ENCODE measurements around the gene WNT7A. TPM values are rescaled to one million over a fixed set of nuclear protein-coding genes. Genes with fewer than 3 reads are reported as not detected.
A peak's percentile ranks its signal among the peaks of the same experiment; 100 is the strongest.

The WNT7A gene
- total RNA-seq, 1 experiment from 2014 or later = not detected

DNA sequence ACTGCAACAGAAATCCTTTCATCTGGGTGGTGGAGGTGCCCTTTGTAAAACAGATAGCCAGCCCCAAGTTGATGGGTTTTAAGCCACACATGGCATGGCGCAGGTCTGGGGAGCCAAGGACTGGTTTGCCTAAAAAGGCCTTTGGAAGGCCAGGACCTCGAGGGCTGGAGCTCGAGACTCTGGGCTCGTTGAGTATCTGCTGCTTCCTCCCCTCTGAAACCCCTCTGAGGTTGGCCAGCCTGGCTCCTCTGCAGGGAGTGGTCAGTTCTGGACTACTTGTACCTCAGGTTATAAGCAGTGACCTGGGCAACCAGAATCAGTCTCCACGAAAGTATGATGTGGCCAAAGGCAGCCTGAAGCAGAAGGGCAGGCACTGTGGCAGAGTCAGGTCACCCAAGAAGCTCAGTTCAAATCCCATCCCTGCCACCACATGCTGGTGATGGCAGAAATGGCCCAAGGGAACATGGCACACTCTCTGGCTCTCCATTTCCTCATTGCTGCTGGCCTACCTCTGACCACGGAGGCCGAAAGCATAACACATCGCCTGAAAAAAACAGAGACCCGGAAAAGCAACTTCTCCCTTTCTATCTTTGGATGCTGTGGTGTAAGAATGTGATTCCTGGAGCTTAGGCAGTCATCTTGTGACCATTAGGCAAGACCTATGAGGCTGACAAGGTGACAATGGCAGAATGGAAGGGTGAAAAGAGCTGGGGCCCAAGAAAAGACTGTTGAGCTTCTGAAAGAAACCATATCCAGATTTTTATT lies 51.2 kb downstream of the WNT7A start:
- DNase-seq (ENCODE audit: low spot score) = no peak

DNA sequence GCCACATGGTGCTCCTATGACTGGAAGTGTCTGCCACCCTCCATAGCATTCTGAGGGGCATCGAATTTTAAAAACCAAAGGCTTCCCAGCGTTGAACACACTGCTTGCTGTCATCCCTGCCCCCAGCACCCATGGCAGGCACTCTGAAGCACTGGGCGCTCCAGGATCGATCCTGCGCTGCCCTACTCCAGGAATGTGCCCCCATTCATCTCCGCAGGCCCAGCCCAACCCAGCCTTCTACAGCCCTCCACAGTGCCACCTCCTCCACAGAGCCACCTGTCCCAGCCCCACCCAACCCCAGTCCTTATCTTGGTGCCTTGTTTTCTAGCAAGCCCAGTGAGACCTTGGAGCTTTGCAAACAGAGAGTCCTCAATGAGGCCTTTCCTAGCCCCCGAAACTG lies 52.2 kb downstream of the WNT7A start:
- DNase-seq (ENCODE audit: low spot score) = no peak

GRCh38 chr3:13827256-13827655 lies 52.6 kb downstream of the WNT7A start:
- no peak for DNase-seq (ENCODE audit: low spot score)

GRCh38 chr3:13826672-13827071 lies 53.2 kb downstream of the WNT7A start:
- no peak for DNase-seq (ENCODE audit: low spot score)

DNA sequence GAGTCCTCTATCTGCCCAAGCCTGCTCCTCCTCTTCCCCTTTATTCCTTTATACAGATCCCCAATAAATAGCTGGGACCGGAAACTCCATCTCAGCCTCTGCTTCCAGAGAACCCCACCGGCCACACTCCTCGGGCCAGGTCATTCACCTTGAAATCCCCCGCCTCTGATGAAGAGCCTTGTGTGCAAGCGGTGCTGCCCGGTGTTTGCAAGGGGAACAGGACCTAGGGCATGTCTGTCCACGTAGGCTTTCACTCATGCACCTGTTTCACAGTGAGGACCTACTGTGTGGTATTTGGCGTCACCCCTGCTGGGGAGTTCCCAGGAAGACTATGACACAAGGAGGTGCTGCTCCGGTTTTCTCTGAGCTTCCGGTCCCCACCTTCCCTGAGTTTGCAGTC lies 54.0 kb downstream of the WNT7A start:
- DNase-seq (ENCODE audit: low spot score) = no peak

DNA sequence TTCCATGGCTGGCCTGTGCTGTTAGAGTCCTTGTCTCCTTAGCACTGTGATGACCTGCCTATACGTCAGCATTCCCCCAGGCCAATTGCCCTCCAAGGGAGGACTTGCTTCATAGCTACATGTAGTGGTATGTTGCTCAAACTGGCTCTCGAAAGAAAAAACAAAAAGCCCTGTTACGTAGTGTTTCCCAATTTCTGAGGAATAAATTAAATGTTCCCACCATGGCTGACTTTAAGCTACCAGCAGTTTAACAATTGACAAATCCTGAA lies 54.6 kb downstream of the WNT7A start:
- no peak for DNase-seq (ENCODE audit: low spot score)

- DNase-seq (ENCODE audit: low spot score) = no peak
Observed at GRCh38 chr3:13824521-13825310, 55.2 kb downstream of the WNT7A start.

GRCh38 chr3:13823692-13824091 lies 56.2 kb downstream of the WNT7A start:
- no peak for DNase-seq (ENCODE audit: low spot score)

DNA sequence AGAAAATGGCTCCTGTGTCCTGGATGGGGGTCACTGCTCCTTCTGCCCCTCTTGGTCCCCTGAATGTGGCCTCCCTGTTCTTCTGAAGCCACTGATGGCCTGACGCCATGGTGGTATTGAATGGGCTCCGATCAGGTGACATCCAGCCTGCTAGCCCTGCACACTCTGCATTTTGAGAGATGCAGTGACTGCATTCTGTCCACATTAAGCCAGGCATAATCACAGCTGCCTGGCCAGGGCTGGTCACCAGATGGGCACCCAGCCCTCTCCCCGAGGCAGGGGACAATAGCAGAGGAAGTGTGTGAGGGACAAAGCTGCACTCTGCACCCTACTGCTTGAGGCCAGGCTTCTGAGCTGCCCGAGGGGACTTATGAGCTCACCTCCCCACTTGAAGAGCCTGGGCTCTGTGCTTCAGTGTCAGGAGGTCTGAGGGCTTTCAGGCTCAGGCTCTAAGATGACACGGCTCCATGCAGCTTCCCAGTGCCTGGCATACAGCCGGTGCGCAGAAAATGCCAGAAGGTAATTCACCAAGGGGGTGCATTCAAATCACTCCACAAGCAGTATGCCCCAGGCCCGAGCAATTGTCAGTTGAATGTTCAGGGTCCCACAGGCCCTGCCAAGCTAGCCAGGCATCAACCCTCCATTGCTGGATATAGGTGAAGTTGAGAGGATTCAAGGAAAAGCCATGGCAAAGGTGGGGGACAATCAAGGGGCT lies 56.8 kb downstream of the WNT7A start:
- no peak for DNase-seq (ENCODE audit: low spot score)

- DNase-seq (ENCODE audit: low spot score) = peak; percentile 52
Observed at GRCh38 chr3:13822042-13822441, 57.8 kb downstream of the WNT7A start.

DNA sequence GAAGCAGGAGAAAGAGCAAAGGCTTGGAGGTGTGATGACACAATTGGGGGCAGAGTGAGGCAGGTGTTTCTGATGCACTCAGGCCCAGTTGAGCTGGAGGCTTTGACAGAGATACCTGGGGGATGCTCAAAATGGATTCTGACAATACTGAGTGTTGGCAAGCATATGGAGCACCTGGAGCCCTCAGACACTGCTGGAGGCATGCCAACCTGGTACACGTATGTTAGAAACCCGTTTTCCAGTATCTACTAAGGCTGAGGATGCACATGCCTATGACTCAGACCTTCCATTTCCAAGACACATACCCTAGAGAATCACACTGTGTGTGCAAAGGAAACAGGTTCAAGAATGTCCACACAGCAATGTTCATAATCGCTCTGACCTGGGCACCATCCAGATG lies 58.7 kb downstream of the WNT7A start:
- DNase-seq (ENCODE audit: low spot score) = no peak

DNA sequence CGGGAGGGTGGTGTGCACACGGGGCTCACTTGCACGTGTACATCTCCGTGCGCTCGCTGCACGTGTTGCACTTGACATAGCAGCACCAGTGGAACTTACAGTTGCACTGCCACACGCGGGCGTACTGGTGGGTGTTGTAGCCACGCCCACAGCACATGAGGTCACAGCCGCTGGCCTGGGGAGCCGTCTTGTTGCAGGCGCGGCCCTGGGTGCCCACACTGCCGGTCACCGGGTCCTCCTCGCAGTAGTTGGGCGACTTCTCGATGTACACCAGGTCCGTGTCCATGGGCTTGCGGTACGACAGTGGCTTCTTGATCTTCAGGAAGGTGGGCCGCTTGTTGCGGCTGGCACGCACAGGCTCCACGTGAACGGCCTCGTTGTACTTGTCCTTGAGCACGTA lies 61.0 kb downstream of the WNT7A start:
- no peak for DNase-seq (ENCODE audit: low spot score)

DNA sequence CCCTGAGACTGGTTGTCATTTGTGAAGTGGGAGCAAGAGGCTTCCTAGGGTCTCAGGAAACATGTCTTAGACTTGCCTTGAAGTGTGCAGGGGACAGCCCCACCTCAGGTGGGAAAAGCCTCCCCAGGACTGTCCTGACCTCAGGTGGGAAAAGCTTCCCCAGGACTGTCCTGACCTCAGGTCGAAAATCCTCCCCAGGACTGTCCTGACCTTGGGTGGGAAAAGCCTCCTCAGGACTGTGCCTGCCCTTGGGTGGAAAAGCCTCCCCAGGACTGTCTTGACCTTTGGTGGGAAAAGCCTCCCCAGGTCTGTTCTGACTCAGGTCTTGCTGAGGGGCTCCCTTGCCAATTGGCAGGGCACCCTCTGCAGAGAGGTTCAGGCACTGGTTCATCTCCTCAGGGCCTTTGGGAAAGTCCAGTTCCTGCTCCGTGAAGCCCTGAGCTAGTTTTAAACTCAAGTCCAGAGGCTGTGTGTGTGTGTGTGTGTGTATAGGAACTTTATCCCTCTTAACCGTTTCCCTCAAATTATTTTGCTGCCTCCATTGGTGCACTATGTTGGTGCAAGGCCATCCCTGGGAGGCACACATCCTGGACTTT lies 64.7 kb downstream of the WNT7A start:
- DNase-seq (ENCODE audit: low spot score) = no peak

GRCh38 chr3:13812034-13812471 lies 67.8 kb downstream of the WNT7A start:
- DNase-seq (ENCODE audit: low spot score) = no peak

DNA sequence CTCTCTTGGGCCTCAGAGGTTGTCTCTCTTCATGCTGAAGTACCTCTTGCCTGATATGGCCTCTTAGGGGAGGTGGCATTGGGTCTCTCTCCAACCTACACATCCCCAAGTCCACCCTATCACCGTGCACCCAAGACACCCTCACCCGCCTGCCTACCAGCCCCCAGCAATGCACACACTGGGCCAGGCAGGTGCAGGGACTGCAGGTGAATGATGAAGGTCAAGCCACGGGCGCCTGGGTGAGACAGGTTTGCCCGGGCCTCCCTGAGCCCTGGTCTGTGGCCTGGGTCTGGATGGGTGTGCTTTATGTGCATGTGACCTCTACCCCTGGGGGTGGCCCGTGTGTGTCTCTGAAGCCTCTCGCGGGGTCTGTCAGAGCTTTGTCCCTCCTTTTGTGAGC lies 68.3 kb downstream of the WNT7A start:
- no peak for DNase-seq (ENCODE audit: low spot score)

GRCh38 chr3:13808550-13808949 lies 71.3 kb downstream of the WNT7A start:
- DNase-seq (ENCODE audit: low spot score) = no peak

- peak; percentile 88 for DNase-seq (ENCODE audit: low spot score)
Observed at GRCh38 chr3:13801361-13802204, 78.3 kb downstream of the WNT7A start.

DNA sequence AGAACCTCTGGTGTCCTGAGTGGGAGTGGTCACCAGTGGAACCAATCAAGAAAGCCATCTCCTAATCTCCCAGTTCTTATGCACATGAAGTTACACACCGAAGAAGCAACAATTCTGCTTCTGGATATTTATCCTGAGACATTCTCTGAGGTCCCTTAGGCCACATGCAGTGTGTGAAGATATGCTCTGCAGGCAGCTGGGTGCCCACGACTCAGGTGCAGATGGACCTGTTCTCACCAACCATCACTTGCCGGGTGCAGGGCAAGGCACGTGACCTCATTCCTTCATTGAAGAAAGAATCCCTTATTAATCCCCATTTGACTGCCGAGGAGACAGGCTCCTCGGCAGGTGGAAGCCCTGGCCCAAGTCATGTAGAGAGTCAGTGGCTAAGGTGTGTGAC lies 79.8 kb downstream of the WNT7A start:
- DNase-seq (ENCODE audit: low spot score) = no peak

GRCh38 chr3:13798401-13798800 lies 81.5 kb downstream of the WNT7A start:
- DNase-seq (ENCODE audit: low spot score) = no peak

DNA sequence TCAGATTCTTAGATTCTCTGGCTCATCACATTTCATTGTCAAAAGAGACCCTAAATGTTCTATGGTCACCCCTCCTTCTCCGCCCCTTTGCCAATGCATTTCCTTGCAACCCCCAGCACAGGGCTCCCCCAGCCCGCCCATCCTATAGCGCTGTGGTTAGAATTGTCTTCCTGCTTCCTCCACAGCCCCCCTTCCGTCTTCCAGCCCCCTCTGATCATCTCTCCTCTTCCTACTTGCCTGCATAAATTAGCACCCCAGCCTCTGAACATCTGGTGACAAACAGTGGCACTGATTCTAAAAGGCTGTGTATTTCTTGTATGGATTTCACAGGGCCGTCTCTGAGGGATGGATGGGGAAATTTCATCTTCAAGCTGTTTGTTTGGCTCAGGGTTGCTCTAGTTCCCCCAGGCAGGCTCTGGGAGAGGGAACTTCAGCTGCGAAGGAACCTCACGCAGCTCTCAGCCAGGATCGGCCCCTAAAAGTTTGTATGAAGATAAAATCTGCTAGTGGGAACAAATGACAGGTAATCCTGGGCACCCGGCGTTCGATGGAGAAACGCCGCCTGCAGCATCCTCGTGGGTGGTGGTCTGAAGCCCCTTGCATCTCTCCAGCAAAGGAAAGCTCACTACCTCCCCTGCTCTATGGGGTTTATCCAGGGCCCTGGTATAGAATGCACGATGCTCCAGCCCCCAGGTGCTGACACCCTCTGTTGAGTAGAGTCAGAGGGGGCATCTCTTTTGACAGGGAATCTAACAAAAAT lies 83.0 kb downstream of the WNT7A start:
- DNase-seq (ENCODE audit: low spot score) = no peak

- no peak for DNase-seq (ENCODE audit: low spot score)
Observed at GRCh38 chr3:13795816-13796215, 84.1 kb downstream of the WNT7A start.

Data from A172 (cell line).